ENCODE results near the gene BEND5.

GRCh38 chr1:48753293-48753692 is 23.4 kb downstream of the BEND5 start:
- no peak for TF ChIP-seq POLR2AphosphoS5 (IDR thresholded peaks at IDR 0.05)
- no peak for TF ChIP-seq CTCF (IDR thresholded peaks at IDR 0.05)

Data from sigmoid colon (tissue), 4 donors.